Left renal pelvis (tissue), 4 donors: Measurements from ENCODE around the gene SETD5. TPM values are rescaled to one million over a fixed set of nuclear protein-coding genes. Genes with fewer than 3 reads are reported as not detected.
"Not testable (repeated sequence)": the region's sequence is repeated elsewhere in the genome, so short reads cannot be mapped to it uniquely, and the experiment has no call there.

Experiments
- DNase-seq, 4 donors: peaks; one replicate each; pipeline ENCODE4 v3.0.0-alpha.2; 2013; ENCODE audit warnings: low read depth in 4 of 4, low spot score in 3 of 4
- polyA plus RNA-seq, 4 donors: library from polyadenylated mRNA; unstranded; fragments of 120-200 nt; gene quantifications; one replicate each; pipeline ENCODE4 v1.2.1, GENCODE V29; 2013; ENCODE audit not compliant: insufficient read length in 4 of 4

SETD5 gene
- polyA plus RNA-seq, 4 donors, result 103 to 140 (median 133) TPM

- no peak for DNase-seq
These were observed 53.6 kb downstream of the SETD5 start for GRCh38 chr3:9450991-9451390.

- DNase-seq, result no peak
These were observed 55.0 kb downstream of the SETD5 start for GRCh38 chr3:9452417-9452816.

GRCh38 chr3:9455596-9456131, 58.2 kb downstream of the SETD5 start:
- DNase-seq, result no peak

- DNase-seq, result no peak
These were observed 70.0 kb downstream of the SETD5 start for GRCh38 chr3:9467451-9467850.

- DNase-seq, result no peak
These were observed 71.0 kb downstream of the SETD5 start for GRCh38 chr3:9468460-9468859.

GRCh38 chr3:9469986-9470385, 72.6 kb downstream of the SETD5 start:
- no peak for DNase-seq

GRCh38 chr3:9473496-9474065, 76.2 kb downstream of the SETD5 start:
- DNase-seq, result no peak

- no peak for DNase-seq
These were observed 77.1 kb downstream of the SETD5 start for GRCh38 chr3:9474482-9474881.

GRCh38 chr3:9476935-9477334, 79.5 kb downstream of the SETD5 start:
- DNase-seq, result no peak

- DNase-seq, result no peak
These were observed 82.8 kb downstream of the SETD5 start for GRCh38 chr3:9480265-9480664.

GRCh38 chr3:9485248-9485647, 87.8 kb downstream of the SETD5 start:
- no peak for DNase-seq

GRCh38 chr3:9491506-9491905, 94.1 kb downstream of the SETD5 start:
- no peak for DNase-seq

GRCh38 chr3:9494036-9494435, 96.6 kb downstream of the SETD5 start:
- not testable (repeated sequence) for DNase-seq

- DNase-seq, result no peak
These were observed 99.5 kb downstream of the SETD5 start for GRCh38 chr3:9496893-9497292.

- no peak for DNase-seq
These were observed 100.6 kb downstream of the SETD5 start for GRCh38 chr3:9497821-9498565.

GRCh38 chr3:9498781-9499180, 101.4 kb downstream of the SETD5 start:
- DNase-seq, result no peak

- DNase-seq, result no peak
These were observed 102.2 kb downstream of the SETD5 start for GRCh38 chr3:9499455-9500107.

GRCh38 chr3:9500108-9501050, 103.0 kb downstream of the SETD5 start:
- DNase-seq, result peak in 3 of 4 donors; percentile 20 to 33 (median 26)

- DNase-seq, result no peak
These were observed 103.8 kb downstream of the SETD5 start for GRCh38 chr3:9501226-9501625.

GRCh38 chr3:9503283-9503682, 105.9 kb downstream of the SETD5 start:
- peak; percentile 27 to 46 (median 42) for DNase-seq
